MM.1S (cell line): ENCODE measurements around the gene TMPRSS12.
A peak's percentile ranks its signal among the peaks of the same experiment; 100 is the strongest.

ENCODE experiments used
- DNase-seq: peaks from one replicate; pipeline ENCODE4 v3.0.0-alpha.2; 2015
- H2AFZ ChIP-seq: fragments of 300-600 bp; sonication (generic); 2 replicates; pipeline ENCODE4 v1.6.0; 2016; ENCODE audit warnings: antibody characterized with exemption, low read length
- H3F3A ChIP-seq: fragments of 300-600 bp; sonication (generic); 2 replicates; pipeline ENCODE4 v1.6.1; 2016; ENCODE audit warnings: mild to moderate bottlenecking, antibody characterized with exemption, low read length, moderate library complexity, mixed read lengths; ENCODE audit not compliant: insufficient read depth
- H3K27ac ChIP-seq: fragments of 300-600 bp; sonication (generic); 2 replicates; pipeline ENCODE4 v1.5.1; 2016; ENCODE audit warnings: mild to moderate bottlenecking, low read length
- H3K27me3 ChIP-seq: fragments of 300-600 bp; sonication (generic); replicated peaks from 2 replicates; pipeline ENCODE4 v1.6.0; 2016; ENCODE audit warnings: low read length; ENCODE audit not compliant: insufficient read depth
- H3K36me3 ChIP-seq: fragments of 300-600 bp; sonication (generic); replicated peaks from 2 replicates; pipeline ENCODE4 v1.6.1; 2016; ENCODE audit warnings: mild to moderate bottlenecking, low read length, mixed read lengths; ENCODE audit not compliant: insufficient read depth
- H3K4me1 ChIP-seq: fragments of 300-600 bp; sonication (generic); 2 replicates; pipeline ENCODE4 v1.6.1; 2016; ENCODE audit warnings: low read length, mixed read lengths
- H3K4me2 ChIP-seq: fragments of 300-600 bp; sonication (generic); 2 replicates; pipeline ENCODE4 v1.6.0; 2016; ENCODE audit warnings: low read depth, low read length
- H3K4me3 ChIP-seq: fragments of 300-600 bp; sonication (generic); 2 replicates; pipeline ENCODE4 v1.5.1; 2016; ENCODE audit warnings: low read length, mixed read lengths
- H3K79me2 ChIP-seq: fragments of 300-600 bp; sonication (generic); 2 replicates; pipeline ENCODE4 v1.6.1; 2016; ENCODE audit warnings: mixed run types, low read length, mixed read lengths
- H3K9ac ChIP-seq: fragments of 300-600 bp; sonication (generic); 2 replicates; pipeline ENCODE4 v1.6.1; 2016; ENCODE audit warnings: low read length, mixed read lengths
- H3K9me2 ChIP-seq: fragments of 300-600 bp; sonication (generic); replicated peaks from 2 replicates; pipeline ENCODE4 v1.6.1; 2016; ENCODE audit warnings: mild to moderate bottlenecking, low read length, mixed read lengths; ENCODE audit not compliant: insufficient read depth
- H3K9me3 ChIP-seq: fragments of 300-600 bp; sonication (generic); replicated peaks from 2 replicates; pipeline ENCODE4 v1.6.1; 2016; ENCODE audit warnings: mild to moderate bottlenecking, low read length, mixed read lengths; ENCODE audit not compliant: insufficient read depth
- H4K20me1 ChIP-seq: fragments of 300-600 bp; sonication (generic); 2 replicates; pipeline ENCODE4 v1.6.1; 2016; ENCODE audit warnings: mild to moderate bottlenecking, low read length, moderate library complexity, mixed read lengths; ENCODE audit not compliant: insufficient read depth
- CTCF ChIP-seq: fragments of 300-600 bp; sonication (generic); IDR thresholded peaks from 2 replicates; pipeline ENCODE4 v1.5.1; 2016; ENCODE audit warnings: antibody characterized with exemption, low read length, mixed read lengths
- EZH2 ChIP-seq: fragments of 300-600 bp; sonication (generic); optimal IDR thresholded peaks from 2 replicates; pipeline ENCODE3; 2017; ENCODE audit warnings: low read depth, mild to moderate bottlenecking, antibody characterized with exemption, low read length, mixed read lengths
- EZH2phosphoT487 ChIP-seq: fragments of 300-600 bp; sonication (generic); IDR thresholded peaks from 2 replicates; pipeline ENCODE4 v1.6.1; 2018; ENCODE audit warnings: antibody characterized with exemption, low read length

Gene TMPRSS12

GRCh38 chr12:50924439-50925341 is 82.0 kb downstream of the TMPRSS12 start:
- TF ChIP-seq EZH2phosphoT487 (no peak), EZH2 (no peak), CTCF (no peak)
- no peaks in the 10 kb centered on the region for H3K9me3 ChIP-seq
- H4K20me1 ChIP-seq, result 0 out of 2 replicates have a peak, but pooled peaks cover 14% of the 10 kb centered on the region
- peak overlapping the region; percentile 94 for H3K27ac ChIP-seq
- peak overlapping the region; percentile 75 for H3K4me2 ChIP-seq
- peak overlapping the region; percentile 84 for H3K4me3 ChIP-seq
- DNase-seq, result peak; percentile 96
- H3F3A ChIP-seq, result peaks cover 76% of the 10 kb centered on the region
- H3K9me2 ChIP-seq, result no peaks in the 10 kb centered on the region
- no peaks in the 10 kb centered on the region; the same call in 1 of the 2 replicates for H3K36me3 ChIP-seq
- H3K79me2 ChIP-seq, result peaks cover 83% of the 10 kb centered on the region
- H3K4me1 ChIP-seq, result peaks cover 17% of the 10 kb centered on the region
- H3K9ac ChIP-seq, result peak overlapping the region; percentile 79
- H3K27me3 ChIP-seq, result no peaks in the 10 kb centered on the region
- no peak overlapping the region for H2AFZ ChIP-seq

GRCh38 chr12:50925342-50925651 is 82.6 kb downstream of the TMPRSS12 start:
- H3K27ac ChIP-seq, result peak overlapping the region; percentile 94
- H3K36me3 ChIP-seq, result peaks cover 4% of the 10 kb centered on the region; the same call in 1 of the 2 replicates
- H3K9me2 ChIP-seq, result no peaks in the 10 kb centered on the region
- peak overlapping the region; percentile 79 for H3K9ac ChIP-seq
- DNase-seq, result no peak
- H3F3A ChIP-seq, result peaks cover 70% of the 10 kb centered on the region
- no peaks in the 10 kb centered on the region for H3K27me3 ChIP-seq
- peaks cover 83% of the 10 kb centered on the region for H3K79me2 ChIP-seq
- no peak overlapping the region for H2AFZ ChIP-seq
- peak overlapping the region; percentile 84 for H3K4me3 ChIP-seq
- H4K20me1 ChIP-seq, result 0 out of 2 replicates have a peak, but pooled peaks cover 15% of the 10 kb centered on the region
- peaks cover 13% of the 10 kb centered on the region for H3K4me1 ChIP-seq
- no peak for TF ChIP-seq EZH2phosphoT487
- no peak for TF ChIP-seq EZH2
- TF ChIP-seq CTCF, result no peak
- H3K9me3 ChIP-seq, result no peaks in the 10 kb centered on the region
- H3K4me2 ChIP-seq, result peak overlapping the region; percentile 50

- Histone ChIP-seq H3K4me2 (peak overlapping the region; percentile 61), H3K36me3 (peaks cover 7% of the 10 kb centered on the region; the same call in 1 of the 2 replicates), H3K4me3 (peak overlapping the region; percentile 84), H4K20me1 (0 out of 2 replicates have a peak, but pooled peaks cover 15% of the 10 kb centered on the region), H3K27me3 (no peaks in the 10 kb centered on the region), H3K9ac (peak overlapping the region; percentile 79), H3K9me2 (no peaks in the 10 kb centered on the region), H3K79me2 (peaks cover 84% of the 10 kb centered on the region), H3K9me3 (no peaks in the 10 kb centered on the region), H2AFZ (no peak overlapping the region), H3F3A (peaks cover 66% of the 10 kb centered on the region), H3K27ac (peak overlapping the region; percentile 94; the same call in 1 of the 2 replicates), H3K4me1 (peaks cover 9% of the 10 kb centered on the region)
- no peak for DNase-seq
- TF ChIP-seq EZH2phosphoT487 (no peak), CTCF (no peak), EZH2 (no peak)
Observed at GRCh38 chr12:50925920-50926319, 83.2 kb downstream of the TMPRSS12 start.
